Fibroblast of the conjunctiva (primary cell): ENCODE results near the gene PPP1R12B.
"Not testable (repeated sequence)": the region's sequence is repeated elsewhere in the genome, so short reads cannot be mapped to it uniquely, and the experiment has no call there.

Source experiments
- DNase-seq: peaks from one replicate; pipeline ENCODE4 v3.0.0-alpha.2; 2010; ENCODE audit warnings: low read depth

The PPP1R12B gene

DNA sequence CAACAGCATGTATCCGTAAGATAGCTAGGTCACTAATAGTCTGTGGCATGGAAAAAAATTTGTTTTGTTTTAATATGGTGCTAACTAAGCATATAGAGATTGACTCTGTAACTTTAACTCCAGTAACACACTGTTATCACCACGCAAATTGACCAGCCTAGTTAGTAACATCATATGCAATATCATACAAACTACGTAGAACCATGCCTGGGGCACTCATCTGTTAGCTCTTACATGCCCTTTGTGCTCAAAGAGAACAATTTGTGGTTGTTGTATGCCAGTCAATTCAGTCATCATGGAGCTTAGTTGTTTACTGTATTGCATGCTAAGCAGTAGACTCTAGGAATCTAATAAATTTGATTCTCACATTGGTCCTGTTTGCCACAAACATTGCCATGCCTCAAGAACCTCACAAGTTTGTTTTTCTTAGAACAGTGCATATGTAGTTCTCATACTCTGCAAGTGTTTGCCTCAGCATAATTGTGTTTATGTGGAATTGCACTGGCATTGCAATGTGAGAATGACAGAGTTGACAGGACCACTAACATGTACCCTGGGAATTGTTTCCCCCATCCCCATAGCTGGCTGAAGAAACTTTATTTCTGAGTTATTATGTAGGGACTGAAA, 179.7 kb downstream of the PPP1R12B start:
- DNase-seq = not testable (repeated sequence)

DNA sequence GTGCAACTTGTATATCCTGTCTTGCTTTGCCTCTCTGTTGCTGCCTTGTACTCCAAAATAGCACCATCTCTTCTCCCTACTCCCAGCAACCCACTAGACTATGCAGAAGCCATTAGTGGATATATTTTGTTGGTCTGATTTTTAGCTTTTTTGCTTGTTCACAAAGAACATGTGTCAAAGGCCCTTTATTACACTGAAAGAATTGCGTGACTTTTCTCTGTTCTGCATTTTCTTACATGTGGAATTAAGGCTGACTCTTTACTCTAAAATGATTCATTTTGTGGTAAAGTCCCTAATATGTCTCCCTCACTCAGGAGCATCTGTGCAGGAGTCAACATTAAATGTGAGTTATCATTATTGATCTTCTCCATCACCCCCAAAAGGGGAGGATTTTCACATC, 182.2 kb downstream of the PPP1R12B start:
- DNase-seq = not testable (repeated sequence)

DNA sequence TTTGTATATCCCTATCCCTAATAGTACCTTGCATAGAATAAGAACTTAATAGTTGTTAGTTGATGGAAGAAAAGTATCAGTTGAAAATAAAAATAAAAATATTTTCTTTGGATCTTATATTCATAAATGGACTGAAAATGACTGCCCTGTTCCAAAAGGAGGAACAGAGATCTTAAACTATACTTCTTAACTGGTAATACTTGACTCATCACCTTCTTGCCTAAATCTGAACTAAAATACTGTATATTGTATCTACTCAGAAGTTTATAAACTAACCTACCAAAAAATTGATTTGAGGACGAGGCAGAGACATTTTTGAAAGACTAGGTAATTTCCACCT, 182.9 kb downstream of the PPP1R12B start:
- no peak for DNase-seq

DNA sequence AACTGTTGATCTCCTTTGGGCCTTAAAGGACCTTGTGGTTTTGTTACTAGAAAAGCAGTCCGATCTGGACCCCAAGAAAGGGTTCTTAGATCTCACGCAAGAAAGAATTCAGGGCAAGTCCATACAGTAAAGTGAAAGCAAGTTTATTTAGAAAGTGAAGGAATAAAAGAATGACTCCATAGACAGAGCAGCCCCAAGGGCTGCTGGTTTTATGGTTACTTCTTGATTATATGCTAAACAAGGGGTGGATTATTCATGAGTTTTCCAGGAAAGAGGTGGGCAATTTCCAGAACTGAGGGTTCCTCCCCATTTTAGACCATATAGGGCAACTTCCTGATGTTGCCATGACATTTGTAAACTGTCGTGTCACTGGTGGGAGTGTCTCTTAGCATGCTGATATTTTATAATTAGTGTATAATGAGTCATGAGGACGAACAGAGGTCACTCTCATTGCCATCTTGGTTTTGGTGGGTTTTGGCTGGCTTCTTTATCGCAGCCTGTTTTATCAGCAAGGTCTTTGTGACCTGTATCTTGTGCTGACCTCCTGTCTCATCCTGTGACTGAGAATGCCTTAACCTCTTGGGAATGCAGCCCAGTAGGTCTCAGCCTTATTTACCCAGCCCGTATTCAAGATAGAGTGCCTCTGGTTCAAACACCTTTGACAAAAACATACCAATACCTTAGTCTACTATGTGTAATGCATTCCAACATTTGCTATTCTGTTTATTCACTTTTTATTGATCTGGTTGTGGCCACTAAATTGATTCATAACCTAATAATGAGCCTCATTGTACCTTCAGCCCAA, 183.5 kb downstream of the PPP1R12B start:
- not testable (repeated sequence) for DNase-seq

DNA sequence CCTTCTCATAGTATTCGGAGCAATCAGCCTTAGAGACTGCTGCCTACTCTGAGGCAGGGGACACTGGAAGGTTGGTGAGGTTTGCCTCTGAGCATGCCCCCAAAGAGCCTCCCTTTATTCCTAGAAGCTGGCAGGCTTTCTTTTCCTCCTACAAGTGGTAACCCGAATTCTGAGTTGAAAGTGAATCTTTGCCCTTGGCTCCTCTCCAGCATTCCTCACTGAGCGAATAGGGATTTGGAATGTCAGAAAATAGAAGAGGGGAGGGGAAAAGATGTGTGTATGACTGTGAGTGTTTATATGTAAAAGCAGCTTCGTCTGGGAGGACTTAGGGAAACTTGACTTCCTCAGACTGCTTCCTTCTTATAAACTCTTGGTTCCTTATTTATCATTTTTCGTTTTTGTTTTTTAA, 190.7 kb downstream of the PPP1R12B start:
- peak; percentile 33 for DNase-seq

DNA sequence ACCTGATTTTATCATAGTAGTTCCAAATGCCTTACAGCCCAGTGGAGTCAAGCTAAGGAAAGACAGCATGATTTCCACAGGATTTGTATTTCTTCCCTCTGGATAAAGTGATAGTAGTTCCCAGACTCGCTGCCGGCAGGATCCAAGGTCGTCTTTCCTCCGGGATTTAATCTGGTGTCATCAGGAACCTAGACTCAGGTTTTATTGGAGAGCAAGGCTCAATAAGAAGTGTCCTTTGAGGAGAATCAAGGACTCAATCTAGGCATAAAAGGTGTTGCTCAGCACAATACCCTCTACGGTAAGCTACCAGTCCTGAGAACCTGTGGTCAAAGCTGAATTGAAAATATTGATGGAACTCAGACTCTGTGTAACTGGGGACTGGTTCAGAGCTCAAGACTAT, 191.1 kb downstream of the PPP1R12B start:
- not testable (repeated sequence) for DNase-seq

DNA sequence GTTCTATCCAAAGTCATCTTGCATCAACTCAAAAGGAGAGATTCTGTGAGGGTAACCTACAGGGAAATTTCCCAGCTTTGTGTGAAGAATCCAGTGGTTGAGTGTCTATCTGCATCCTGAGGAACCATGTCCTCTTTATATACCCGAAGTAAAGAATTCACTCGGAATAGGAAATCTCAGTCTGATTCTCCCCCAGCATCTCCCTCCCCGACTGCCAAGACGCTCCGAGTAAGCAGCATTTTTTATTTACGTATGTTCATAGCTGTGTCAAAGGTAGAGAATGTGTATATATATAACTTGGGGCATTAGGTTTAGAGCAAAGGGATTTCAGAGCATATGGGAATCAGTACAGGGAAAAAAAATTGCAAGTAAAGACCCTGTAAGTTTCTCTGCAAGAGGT, 191.5 kb downstream of the PPP1R12B start:
- DNase-seq = no peak

DNA sequence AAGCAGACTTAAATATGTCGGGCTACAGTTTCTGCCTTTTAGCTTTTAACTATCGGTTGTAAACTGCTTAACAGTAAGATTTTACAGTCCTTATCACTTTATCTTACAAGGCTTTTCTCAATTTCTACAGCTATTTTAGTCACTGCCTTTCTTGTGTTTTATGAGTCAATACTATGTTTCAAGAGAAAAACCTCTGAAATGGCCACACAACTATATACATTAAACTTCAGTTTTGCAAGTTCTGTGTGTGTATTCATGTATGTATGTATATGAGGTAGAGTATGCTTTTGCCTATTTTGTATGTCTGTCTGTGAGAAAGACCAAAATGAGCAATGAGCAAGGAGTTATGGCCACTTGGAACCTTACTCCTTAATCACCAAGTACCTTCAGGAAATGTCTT, 191.9 kb downstream of the PPP1R12B start:
- no peak for DNase-seq

DNA sequence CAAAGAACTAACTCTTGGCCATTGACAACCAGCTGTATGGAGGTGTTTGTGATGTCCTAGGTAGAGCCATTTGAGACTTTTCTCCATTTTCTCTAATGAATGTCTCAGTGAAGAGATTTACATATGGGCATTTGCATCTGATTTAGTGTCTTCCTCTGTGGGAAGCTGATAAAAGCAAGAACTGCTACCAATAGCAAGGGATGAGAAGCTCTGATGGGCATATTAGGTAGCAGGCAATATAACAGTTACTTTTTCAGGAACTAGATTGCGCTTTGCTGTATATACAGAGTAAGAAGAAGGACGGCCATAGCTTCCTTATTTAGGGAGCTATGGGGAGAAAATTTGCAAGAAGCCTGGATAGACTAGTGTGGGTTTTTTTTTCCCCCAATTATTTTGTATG, 192.4 kb downstream of the PPP1R12B start:
- not testable (repeated sequence) for DNase-seq

DNA sequence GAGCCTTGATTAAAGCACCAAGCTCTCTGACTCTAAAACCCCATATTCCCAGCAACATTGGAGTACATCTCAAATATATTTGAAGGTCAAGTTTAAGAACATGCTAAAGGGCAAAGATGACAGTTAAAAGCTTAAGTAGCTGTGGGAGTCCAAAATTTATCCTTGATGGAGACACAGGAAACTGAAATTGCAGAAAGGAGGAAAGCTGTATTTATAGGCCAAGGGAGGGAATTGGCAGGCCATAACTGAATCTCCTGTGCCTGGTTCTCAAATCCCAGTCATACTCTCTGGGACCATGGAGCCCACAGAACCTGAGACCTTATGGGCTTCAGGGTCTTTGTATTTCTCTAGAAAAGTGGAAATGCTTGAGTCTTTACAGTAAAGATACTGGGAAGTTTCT, 193.9 kb downstream of the PPP1R12B start:
- not testable (repeated sequence) for DNase-seq

DNA sequence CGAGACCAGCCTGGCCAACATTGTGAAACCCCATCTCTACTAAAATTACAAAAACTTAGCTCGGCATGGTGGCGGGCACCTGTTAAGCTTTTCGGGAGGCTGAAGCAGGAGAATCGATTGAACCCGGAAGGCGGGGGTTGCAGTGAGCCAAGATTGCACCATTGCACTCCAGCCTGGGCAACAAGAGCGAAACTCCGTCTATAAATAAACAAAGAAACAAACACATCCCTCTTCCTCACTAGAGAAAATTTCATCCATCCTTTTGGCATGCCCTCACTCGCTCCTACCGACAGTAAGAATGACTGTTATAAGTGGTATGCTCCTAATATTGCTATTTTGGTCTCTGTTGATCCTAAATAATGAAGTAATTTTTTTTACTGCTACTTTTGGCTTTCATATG, 195.0 kb downstream of the PPP1R12B start:
- DNase-seq = peak; percentile 30

DNA sequence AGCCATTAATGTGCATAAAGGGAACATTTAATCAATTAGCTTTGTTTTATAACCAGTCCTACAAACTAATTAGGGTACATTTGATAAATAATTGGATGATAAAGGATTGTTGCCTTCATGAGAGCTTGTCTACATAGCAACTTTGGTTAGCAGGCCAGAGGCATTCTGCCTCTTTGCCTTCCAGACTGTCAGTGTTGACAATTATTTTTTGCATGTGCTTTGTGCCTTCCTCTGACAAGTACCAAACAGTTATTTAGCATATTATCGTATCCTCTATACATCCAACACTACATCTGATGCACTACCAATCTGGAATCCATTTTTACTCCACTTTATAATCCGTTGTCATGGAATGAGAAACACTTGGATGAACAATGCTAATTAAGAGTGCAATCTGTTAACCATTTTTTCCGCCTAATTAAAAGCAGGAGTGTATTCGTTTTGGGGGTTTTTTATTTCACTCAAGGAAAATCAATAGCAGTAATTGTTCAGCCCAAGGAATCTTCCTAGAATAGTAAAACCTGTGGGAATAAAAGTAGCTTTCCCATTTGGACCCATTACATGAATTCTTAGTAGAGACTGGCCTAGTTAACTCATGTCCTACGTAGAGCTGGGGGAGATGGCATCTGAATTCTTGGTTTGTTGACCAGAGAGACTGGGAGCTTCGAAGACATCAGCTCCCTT, 196.4 kb downstream of the PPP1R12B start:
- DNase-seq = not testable (repeated sequence)

DNA sequence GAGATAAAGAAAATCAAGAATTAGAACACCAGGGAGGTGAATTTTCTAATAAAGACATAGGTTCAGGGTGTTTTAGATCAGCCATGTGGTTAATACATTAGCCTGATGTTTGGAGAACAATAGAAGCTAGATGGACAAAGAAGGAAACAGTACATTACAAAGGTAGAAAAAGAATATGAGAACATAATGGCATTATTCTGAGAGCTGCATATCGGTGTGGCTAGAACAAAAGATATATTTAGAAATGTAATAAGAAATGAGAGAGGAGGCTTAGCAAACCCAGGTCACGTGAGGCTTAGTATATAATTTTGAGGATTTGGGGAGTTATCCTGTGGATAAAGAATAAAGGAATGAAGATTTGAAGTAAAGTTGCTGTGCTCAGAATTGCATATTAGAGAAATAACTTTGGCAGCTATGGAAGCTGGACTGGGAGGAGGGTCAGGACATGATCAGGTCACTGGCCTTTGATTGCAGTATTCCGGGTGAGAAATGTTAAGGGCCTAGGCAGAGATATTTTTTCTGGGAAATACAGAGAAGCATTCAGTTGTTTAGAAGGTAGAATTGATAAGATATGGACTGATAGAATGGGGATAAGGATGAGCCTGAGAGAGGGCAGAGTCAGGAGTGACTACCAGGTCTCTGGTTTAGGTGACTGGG, 197.3 kb downstream of the PPP1R12B start:
- DNase-seq = not testable (repeated sequence)

DNA sequence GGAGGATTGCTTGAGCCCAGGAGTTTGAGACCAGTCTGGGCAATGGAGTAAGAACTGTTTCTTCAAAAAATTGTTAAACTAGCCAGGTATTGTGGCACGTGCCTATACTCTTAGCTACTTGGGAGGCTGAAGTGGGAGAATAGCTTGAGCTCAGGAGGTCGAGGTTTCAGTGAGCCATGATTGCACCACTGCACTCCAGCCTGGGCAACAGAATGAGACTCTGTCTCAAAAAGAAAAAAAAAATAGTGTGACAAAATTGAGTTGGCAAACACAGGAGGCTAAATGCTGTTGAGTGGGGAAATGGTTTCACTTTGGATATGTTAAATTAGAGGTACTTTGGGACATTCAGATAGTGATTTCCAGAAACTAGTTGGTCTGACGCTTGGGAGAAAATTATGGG, 197.9 kb downstream of the PPP1R12B start:
- DNase-seq = not testable (repeated sequence)

DNA sequence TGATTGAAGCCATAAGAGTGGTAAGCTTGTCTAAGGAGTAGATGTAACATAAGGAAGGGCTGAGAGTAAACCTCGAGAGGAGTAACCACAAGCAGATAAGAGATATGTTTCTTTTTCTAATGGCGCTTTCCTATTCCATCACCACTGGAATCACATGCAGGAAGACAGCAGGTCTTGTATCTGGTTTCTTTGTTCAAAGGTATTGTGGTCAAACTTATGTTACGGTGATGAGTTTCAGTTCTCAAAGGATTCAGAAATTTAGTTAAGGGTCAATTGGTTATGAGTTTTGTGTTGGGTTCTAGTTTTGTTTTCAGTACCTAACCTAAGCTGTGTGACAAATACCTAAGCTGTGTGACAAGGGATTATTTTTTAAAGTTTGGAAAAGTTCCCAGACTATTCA, 198.3 kb downstream of the PPP1R12B start:
- not testable (repeated sequence) for DNase-seq

DNA sequence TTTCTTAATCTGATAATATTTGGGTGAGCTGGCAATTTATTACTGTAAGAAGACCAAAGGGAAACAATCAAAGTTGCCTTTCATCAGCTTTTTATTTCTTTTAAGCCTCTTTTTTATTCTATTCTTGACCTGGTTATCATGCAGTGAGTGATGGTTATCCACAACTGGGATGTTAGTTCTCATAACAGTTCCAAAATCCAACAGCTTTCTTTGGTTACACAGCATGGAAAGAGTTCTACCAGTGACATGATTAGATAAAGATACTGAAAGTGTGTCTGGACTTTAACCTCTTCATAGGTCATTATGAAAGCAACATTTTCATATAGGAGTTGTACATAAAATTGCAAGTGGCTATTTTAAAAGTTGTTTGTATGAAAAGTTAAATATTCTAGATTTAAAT, 198.7 kb downstream of the PPP1R12B start:
- DNase-seq = no peak

DNA sequence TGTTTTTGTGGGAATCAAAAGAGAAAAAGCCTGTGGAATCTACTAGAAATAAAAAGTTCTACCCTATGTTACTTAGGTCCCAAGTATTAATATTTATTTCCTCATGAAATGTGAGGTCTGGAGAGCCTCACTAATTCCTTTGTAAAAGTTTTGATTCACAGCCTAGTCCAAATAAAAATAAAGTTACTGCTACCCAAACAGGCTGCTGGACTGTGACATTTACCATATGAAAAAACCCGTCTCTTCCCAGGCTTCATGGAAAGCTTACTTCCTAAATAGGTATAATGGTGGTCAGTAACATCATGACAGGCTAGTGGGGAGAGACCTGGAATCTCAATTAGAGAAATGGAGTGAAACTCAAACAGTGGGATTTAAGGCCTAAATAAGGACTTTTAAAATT, 201.6 kb downstream of the PPP1R12B start:
- not testable (repeated sequence) for DNase-seq

DNA sequence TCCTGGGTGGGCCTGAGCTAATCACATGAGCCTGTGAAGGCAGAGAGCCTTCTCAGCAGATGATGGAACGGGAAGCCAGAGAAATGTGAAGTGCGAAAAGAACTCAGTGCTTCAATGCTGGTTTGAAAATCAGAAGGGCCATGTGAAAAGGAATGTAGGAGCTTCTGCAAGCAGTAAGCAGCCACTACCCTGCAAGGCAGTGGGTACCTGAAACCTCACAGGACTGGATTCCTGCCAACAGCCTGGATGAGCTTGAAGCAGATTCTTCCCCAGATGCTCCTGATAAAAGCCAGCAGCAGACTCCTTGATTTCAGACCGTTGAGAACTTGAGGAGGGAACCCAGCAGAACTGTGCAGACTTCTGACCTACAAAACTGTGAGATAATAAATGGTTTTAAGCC, 203.2 kb downstream of the PPP1R12B start:
- no peak for DNase-seq

DNA sequence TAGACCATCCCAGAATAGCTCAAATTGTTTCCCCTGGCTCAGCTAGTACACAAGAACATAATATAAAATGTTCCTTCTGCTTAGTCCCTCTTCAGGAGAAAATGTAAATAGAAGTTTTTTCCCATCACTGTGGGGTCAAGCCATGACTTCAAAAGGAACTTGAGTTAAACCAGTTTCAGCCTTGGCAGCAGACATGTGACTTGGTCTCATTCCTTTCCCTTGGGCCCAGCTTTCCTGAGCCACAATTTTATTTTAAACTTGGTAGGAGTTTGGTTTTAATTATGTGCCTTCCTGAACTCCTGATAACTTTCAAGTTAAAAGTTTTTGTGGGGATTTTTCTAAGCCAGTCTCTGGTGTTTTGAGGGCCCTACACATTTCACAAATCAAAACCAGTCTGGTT, 204.1 kb downstream of the PPP1R12B start:
- DNase-seq = not testable (repeated sequence)

DNA sequence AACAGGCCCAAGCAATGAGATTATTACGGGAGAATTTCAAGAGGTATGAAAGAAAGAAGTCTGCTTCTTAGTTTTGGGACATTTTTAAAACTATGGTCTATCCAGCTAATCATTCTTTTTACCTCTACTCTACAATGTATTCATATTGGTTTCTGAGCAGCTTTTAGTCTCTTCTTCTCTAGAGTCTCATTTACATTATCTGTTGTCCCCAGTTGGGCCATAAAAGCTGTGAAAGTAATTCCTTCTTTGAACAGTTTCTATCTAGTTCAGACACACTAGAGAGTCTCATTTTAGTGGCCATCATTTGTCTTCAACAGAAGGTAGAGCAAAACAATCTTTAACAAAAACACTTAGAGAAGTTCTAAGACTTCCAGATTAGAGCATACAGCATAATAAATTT, 204.6 kb downstream of the PPP1R12B start:
- not testable (repeated sequence) for DNase-seq

DNA sequence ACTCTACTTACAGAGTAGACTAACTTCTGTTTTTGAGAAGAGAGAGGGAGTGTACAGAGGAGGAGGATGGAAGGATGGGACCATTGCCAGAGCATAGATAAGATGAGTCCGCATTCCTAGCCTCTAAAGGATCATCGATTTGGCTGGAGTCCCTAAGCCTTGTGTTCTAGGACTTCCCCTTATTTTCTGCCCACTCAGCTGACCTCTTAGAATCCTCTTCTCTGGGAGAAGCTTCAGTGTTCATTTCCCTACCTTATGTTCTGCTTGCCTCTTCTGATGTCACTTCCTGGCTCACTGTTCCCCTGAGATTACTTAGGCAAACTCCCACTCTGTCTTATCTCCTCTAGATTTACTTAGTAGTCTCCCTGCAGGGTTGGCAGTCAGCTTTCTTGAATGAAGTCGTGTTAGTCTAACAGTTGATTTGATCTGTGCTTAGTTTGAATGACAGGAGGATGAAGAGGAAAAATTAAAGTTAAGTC, 205.1 kb downstream of the PPP1R12B start:
- DNase-seq = no peak

DNA sequence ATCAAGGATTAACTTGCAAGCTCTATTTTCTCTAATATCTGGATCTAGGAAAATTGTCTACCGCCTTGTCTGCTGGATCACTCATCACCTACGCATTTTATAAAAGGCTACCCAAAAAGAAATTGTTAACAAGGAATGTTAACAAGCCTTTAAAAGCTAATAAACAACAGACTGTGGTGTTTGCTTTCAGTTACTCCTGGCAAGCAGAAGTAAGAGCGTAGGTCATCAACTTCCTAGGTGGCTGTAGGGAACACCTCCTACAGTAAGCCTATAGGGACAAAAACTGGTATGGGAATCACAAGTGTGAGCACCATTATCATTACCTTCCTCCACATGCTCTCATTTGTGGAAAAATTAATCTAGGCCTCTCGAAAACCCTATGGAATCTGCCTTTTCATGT, 206.1 kb downstream of the PPP1R12B start:
- not testable (repeated sequence) for DNase-seq
